NCI-H446 (cell line): Measurements from ENCODE around the gene NDRG2.
A peak's percentile ranks its signal among the peaks of the same experiment; 100 is the strongest.

Experiments used
- DNase-seq, 2 experiments: peaks; one replicate each; lab custom pipeline; 2025; lab: John Stamatoyannopoulos, UW

Gene NDRG2

GRCh38 chr14:21024585-21025370, at the start of gene NDRG2:
Gene NDRG2 (minus strand): TSS chr14:21025061. CDS start chr14:21023315, 1,746 bp downstream.
- DNase-seq: peak in 1 of 2 experiments; percentile 18

GRCh38 chr14:21073921-21074320, 49.1 kb upstream of the NDRG2 start:
- DNase-seq: no peak

GRCh38 chr14:21072781-21073339, 48.0 kb upstream of the NDRG2 start:
- no peak for DNase-seq

GRCh38 chr14:21072031-21072473, 47.2 kb upstream of the NDRG2 start:
- no peak for DNase-seq

- peak; percentile 27 to 82 for DNase-seq
These were observed 46.6 kb upstream of the NDRG2 start for GRCh38 chr14:21071225-21072030.

- no peak for DNase-seq
These were observed 45.9 kb upstream of the NDRG2 start for GRCh38 chr14:21070610-21071224.

GRCh38 chr14:21070083-21070609, 45.3 kb upstream of the NDRG2 start, which contains the start of gene ARHGEF40:
Gene ARHGEF40 (plus strand): TSS chr14:21070304. CDS start chr14:21070397, 93 bp downstream.
- peak in 1 of 2 experiments; percentile 55 for DNase-seq

GRCh38 chr14:21069388-21070082, 44.7 kb upstream of the NDRG2 start:
- peak in 1 of 2 experiments; percentile 50 for DNase-seq

- DNase-seq: peak; percentile 35 to 80
These were observed 43.9 kb upstream of the NDRG2 start for GRCh38 chr14:21068521-21069387.

GRCh38 chr14:21066882-21067502, 42.1 kb upstream of the NDRG2 start:
- peak in 1 of 2 experiments; percentile 18 for DNase-seq

GRCh38 chr14:21063479-21063878, 38.6 kb upstream of the NDRG2 start:
- peak in 1 of 2 experiments; percentile 49 for DNase-seq

GRCh38 chr14:21061347-21061668, 36.4 kb upstream of the NDRG2 start:
- DNase-seq: no peak

GRCh38 chr14:21060614-21061346, 35.9 kb upstream of the NDRG2 start:
- no peak for DNase-seq

GRCh38 chr14:21059842-21060613, 35.2 kb upstream of the NDRG2 start:
- no peak for DNase-seq

- DNase-seq: no peak
These were observed 34.0 kb upstream of the NDRG2 start for GRCh38 chr14:21058903-21059302.

- no peak for DNase-seq
These were observed 33.2 kb upstream of the NDRG2 start, which contains the start of gene RNASE8 for GRCh38 chr14:21057803-21058675. Gene RNASE8 (plus strand): TSS chr14:21057822. CDS start chr14:21057893, 71 bp downstream.

- DNase-seq: no peak
These were observed 31.8 kb upstream of the NDRG2 start for GRCh38 chr14:21056520-21057163.
